Suprapubic skin (tissue), 4 donors: ENCODE data around the gene ATG16L2. TPM values are rescaled to one million over a fixed set of nuclear protein-coding genes. Genes with fewer than 3 reads are reported as not detected.

Experiments
- DNase-seq, 2 donors: peaks; one replicate each; pipeline ENCODE4 v3.0.0-alpha.2; 2019; ENCODE audit warnings: low spot score in 2 of 2
- H3K27ac ChIP-seq: fragments of 200-600 bp; sonication (generic); one replicate; pipeline ENCODE4 v1.5.1; 2019
- H3K27me3 ChIP-seq: fragments of 200-600 bp; sonication (generic); one replicate; pipeline ENCODE4 v1.5.1; 2019
- H3K36me3 ChIP-seq: fragments of 200-600 bp; sonication (generic); one replicate; pipeline ENCODE4 v1.5.1; 2019
- H3K4me1 ChIP-seq: fragments of 200-600 bp; sonication (generic); one replicate; pipeline ENCODE4 v1.5.1; 2019
- H3K4me3 ChIP-seq: fragments of 200-600 bp; sonication (generic); one replicate; pipeline ENCODE4 v1.5.1; 2019; ENCODE audit warnings: mild to moderate bottlenecking
- H3K9me3 ChIP-seq: fragments of 200-600 bp; sonication (generic); one replicate; pipeline ENCODE4 v1.5.1; 2019
- EP300 ChIP-seq: sonication (generic); formaldehyde crosslinking; IDR thresholded peaks from one replicate; pipeline ENCODE4 v1.6.1; 2017; ENCODE audit warnings: antibody characterized with exemption
- POLR2A ChIP-seq, 2 donors: fragments of 450-650 bp; IDR thresholded peaks; one replicate each; pipeline ENCODE4 v1.6.1; 2017; ENCODE audit warnings: antibody characterized with exemption in 2 of 2, mild to moderate bottlenecking in 2 of 2, moderate library complexity in 2 of 2
- POLR2AphosphoS5 ChIP-seq, 3 donors: sonication (generic); formaldehyde crosslinking; IDR thresholded peaks; one replicate each; pipeline ENCODE4 v1.6.1; 2017; ENCODE audit warnings: antibody characterized with exemption in 3 of 3
- WGBS: methylation state at CpG from one replicate; pipeline ENCODE4 v1.1.5; 2018; 5-methylcytosine and 5-hydroxymethylcytosine counted together
- total RNA-seq, 4 donors: library from RNA; depleted of rRNA; stranded (reverse); fragments of >200 nt; gene quantifications; one replicate each; pipeline ENCODE4 v1.1.0, GENCODE V29; 2016
- TF ChIP-seq, protein P1 (sequence below), 2 donors: fragments of 200-600 bp in 1 of 2; fragments of 450-650 bp in 1 of 2; sonication (generic) in 1 of 2; IDR thresholded peaks; one replicate each; pipeline ENCODE4 v1.5.1; 2016 to 2019; ENCODE audit warnings: antibody characterized with exemption in 2 of 2, mild to moderate bottlenecking in 1 of 2, moderate library complexity in 1 of 2

The ATG16L2 gene
- total RNA-seq, 4 donors from 2014 or later, result 81.9 to 231 (median 111) TPM

DNA sequence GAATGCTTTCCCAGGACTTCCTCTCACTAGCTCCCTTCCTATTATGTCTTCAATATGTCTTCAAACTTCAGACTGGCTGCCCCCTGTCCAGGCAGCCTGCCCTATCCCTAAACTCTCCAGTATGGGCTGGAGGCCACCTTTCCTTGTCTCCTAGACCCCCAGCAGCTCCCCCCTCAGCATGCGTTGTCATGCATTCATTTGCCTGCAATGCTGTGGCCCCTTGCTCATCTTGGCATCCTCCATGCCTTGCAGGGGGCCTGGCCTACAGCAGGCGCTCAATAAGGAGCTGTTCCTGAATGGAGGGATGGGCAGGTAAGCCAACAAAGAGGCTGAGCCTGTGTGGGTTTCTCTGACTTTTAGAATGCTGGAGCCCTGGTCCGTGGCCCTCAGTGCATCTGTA is 45.6 kb upstream of the ATG16L2 start:
- H3K9me3 ChIP-seq, result no peaks in the 10 kb centered on the region
- H3K4me3 ChIP-seq, result no peak overlapping the region
- 93% methylated on average over 3 of the region's 3 CpGs for WGBS
- no peak for DNase-seq
- H3K27ac ChIP-seq, result no peak overlapping the region
- H3K36me3 ChIP-seq, result peaks cover 8% of the 10 kb centered on the region
- peaks cover 11% of the 10 kb centered on the region for H3K4me1 ChIP-seq
- no peak for TF ChIP-seq EP300
- H3K27me3 ChIP-seq, result no peaks in the 10 kb centered on the region

DNA sequence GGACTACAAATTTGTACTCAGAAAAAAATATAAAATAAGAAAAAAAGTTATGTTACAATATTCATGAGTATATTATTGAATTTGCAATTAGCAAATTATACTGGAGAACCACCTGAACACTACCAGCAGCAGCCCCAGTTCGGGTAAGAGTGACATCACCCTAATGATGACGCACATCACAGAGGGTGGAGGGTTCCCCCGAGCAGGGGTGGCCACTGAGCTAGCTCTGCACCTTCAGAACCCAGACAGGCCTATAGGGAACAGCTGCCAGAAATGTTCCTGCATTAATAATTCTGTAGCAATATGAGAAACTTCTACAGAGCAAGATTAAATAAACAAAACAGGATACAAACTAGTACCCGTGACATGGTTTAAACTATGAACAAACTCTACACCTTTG is 44.5 kb upstream of the ATG16L2 start:
- TF ChIP-seq, protein P1, sequence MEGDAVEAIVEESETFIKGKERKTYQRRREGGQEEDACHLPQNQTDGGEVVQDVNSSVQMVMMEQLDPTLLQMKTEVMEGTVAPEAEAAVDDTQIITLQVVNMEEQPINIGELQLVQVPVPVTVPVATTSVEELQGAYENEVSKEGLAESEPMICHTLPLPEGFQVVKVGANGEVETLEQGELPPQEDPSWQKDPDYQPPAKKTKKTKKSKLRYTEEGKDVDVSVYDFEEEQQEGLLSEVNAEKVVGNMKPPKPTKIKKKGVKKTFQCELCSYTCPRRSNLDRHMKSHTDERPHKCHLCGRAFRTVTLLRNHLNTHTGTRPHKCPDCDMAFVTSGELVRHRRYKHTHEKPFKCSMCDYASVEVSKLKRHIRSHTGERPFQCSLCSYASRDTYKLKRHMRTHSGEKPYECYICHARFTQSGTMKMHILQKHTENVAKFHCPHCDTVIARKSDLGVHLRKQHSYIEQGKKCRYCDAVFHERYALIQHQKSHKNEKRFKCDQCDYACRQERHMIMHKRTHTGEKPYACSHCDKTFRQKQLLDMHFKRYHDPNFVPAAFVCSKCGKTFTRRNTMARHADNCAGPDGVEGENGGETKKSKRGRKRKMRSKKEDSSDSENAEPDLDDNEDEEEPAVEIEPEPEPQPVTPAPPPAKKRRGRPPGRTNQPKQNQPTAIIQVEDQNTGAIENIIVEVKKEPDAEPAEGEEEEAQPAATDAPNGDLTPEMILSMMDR (IDR thresholded peaks at IDR 0.05), result no peak
- TF ChIP-seq POLR2A (IDR thresholded peaks at IDR 0.05) (no peak), EP300 (no peak), POLR2AphosphoS5 (IDR thresholded peaks at IDR 0.05) (no peak)
- Histone ChIP-seq H3K27me3 (no peaks in the 10 kb centered on the region), H3K27ac (no peak overlapping the region), H3K9me3 (no peaks in the 10 kb centered on the region), H3K36me3 (peaks cover 8% of the 10 kb centered on the region), H3K4me3 (no peak overlapping the region), H3K4me1 (peaks cover 22% of the 10 kb centered on the region)
- 74% methylated on average over 4 of the region's 4 CpGs for WGBS
- no peak for DNase-seq

DNA sequence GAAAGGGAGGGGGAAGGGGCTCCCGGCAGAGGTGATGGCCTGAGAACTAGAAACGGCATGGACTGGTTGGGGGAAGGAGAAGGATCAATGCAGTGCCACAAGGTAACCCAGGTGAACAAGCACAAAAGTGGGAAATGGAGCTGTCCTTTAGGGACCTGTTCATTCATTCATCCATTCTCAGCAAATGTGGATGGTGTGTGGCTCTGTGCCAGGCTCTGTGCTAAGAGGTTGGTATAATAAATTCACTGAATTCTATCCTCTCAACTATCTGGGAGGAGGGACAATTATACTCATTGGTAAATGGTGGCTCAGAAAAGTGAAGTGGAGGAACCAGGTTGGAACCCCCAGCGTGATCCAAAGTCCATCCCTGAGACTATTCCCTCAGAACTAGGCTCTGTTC is 43.4 kb upstream of the ATG16L2 start:
- 96% methylated on average over 3 of the region's 3 CpGs for WGBS
- H3K27me3 ChIP-seq, result no peaks in the 10 kb centered on the region
- H3K9me3 ChIP-seq, result no peaks in the 10 kb centered on the region
- DNase-seq, result no peak
- no peak overlapping the region for H3K27ac ChIP-seq
- H3K36me3 ChIP-seq, result peaks cover 8% of the 10 kb centered on the region
- H3K4me1 ChIP-seq, result peaks cover 25% of the 10 kb centered on the region
- no peak overlapping the region for H3K4me3 ChIP-seq
- TF ChIP-seq, protein P1 (IDR thresholded peaks at IDR 0.05), result no peak
- TF ChIP-seq POLR2A (IDR thresholded peaks at IDR 0.05) (no peak), POLR2AphosphoS5 (IDR thresholded peaks at IDR 0.05) (no peak), EP300 (no peak)

DNA sequence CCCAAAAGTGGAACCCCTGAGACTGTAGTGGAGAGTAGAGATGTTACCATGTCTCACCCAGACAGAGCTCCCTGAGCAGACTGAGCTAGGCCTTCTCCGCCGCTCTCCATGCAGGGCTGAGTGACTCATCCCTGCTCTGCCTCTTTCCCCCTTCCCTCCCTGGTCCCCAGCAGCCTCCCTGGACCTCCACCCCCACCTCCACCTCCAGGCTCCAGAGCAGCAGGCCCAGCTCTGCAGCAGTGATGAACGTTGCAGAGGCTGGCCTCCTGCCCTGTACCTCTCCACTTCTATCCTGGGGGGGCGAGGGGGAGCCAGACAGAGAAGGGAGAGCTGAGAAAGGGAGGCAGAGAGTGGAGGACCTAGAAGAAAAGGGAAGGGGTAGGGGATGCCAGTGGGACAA is 42.7 kb upstream of the ATG16L2 start:
- 68% methylated on average over 4 of the region's 4 CpGs for WGBS
- H3K36me3 ChIP-seq, result peaks cover 8% of the 10 kb centered on the region
- peaks cover 25% of the 10 kb centered on the region for H3K4me1 ChIP-seq
- H3K9me3 ChIP-seq, result no peaks in the 10 kb centered on the region
- DNase-seq, result no peak
- TF ChIP-seq POLR2AphosphoS5 (IDR thresholded peaks at IDR 0.05), result no peak
- TF ChIP-seq EP300, result no peak
- TF ChIP-seq POLR2A (IDR thresholded peaks at IDR 0.05), result no peak
- TF ChIP-seq, protein P1 (IDR thresholded peaks at IDR 0.05), result no peak
- no peak overlapping the region for H3K27ac ChIP-seq
- no peak overlapping the region for H3K4me3 ChIP-seq
- H3K27me3 ChIP-seq, result no peaks in the 10 kb centered on the region

DNA sequence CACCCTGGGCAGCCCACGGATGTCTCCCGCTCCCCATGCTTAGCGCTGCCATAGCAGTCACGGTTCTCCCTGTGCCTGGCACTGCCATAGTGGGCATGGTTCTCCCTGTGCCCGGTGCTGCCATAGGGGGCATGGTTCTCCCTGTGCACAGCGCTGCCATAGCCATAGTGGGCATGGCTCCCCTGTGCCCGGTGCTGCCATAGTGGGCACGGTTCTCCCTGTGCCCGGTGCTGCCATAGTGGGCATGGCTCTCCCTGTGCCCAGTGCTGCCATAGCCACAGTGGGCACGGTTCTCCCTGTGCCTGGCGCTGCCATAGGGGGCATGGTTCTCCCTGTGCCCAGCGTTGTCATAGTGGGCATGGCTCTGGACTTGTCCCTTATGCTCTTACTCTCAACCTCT is 42.2 kb upstream of the ATG16L2 start:
- Histone ChIP-seq H3K36me3 (peaks cover 8% of the 10 kb centered on the region), H3K4me3 (no peak overlapping the region), H3K27ac (no peak overlapping the region), H3K9me3 (no peaks in the 10 kb centered on the region), H3K27me3 (no peaks in the 10 kb centered on the region), H3K4me1 (peaks cover 31% of the 10 kb centered on the region)
- 88% methylated on average over 3 of the region's 12 CpGs for WGBS
- TF ChIP-seq, protein P1 (IDR thresholded peaks at IDR 0.05), result no peak
- TF ChIP-seq POLR2AphosphoS5 (IDR thresholded peaks at IDR 0.05) (no peak), EP300 (no peak), POLR2A (IDR thresholded peaks at IDR 0.05) (no peak)
- no peak for DNase-seq

DNA sequence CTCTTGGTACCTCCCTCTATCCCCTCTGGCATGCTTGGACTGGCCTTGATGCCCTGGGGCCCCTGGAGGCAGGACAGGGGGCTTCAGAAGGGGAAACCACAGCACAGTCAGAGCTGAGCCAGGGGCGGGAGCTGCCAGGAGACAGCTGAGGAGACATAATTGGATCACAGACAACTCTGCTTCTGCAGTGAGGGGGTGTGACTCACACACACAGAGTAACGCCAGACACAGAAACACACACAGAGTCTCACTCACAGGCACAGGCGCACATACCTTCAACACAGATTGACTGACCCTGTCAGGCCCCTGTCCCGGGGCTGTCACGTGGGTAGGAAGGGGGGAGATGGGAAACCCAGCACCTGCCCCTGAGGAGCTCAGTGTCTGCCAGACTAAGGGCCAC is 40.9 kb upstream of the ATG16L2 start:
- H3K9me3 ChIP-seq, result no peaks in the 10 kb centered on the region
- TF ChIP-seq POLR2A (IDR thresholded peaks at IDR 0.05), result no peak
- TF ChIP-seq, protein P1 (IDR thresholded peaks at IDR 0.05), result no peak
- no peak for TF ChIP-seq EP300
- no peak for TF ChIP-seq POLR2AphosphoS5 (IDR thresholded peaks at IDR 0.05)
- peaks cover 40% of the 10 kb centered on the region for H3K4me1 ChIP-seq
- no peak for DNase-seq
- no peak overlapping the region for H3K4me3 ChIP-seq
- H3K36me3 ChIP-seq, result peaks cover 8% of the 10 kb centered on the region
- H3K27me3 ChIP-seq, result no peaks in the 10 kb centered on the region
- no peak overlapping the region for H3K27ac ChIP-seq
- 25% methylated on average over 5 of the region's 5 CpGs for WGBS
